Measurements from ENCODE around the gene ADAMTS12. TPM values are rescaled to one million over a fixed set of nuclear protein-coding genes. Genes with fewer than 3 reads are reported as not detected.

ADAMTS12 gene
- total RNA-seq, 1 experiment from 2014 or later, result 6.2 TPM

DNA sequence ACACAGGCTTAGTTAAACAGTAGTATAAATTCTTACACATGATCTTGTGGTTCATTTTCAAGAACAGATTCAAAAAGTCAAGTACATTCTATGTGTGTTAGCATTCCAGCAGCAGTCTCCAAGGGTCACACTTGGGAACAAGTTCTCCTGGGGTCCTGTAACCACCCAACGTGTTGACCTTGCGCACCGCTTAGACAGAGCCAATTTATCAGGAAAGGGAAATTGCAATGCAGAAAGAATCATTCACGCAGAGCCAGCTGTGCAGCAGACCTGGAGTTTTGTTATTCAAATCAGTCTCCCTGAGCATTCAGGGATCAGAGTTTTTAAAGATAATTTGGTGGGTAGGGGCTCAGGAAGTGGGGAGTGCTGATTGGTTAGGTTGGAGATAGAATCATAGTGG, 35.9 kb upstream of the ADAMTS12 start:
- no peaks in the 10 kb centered on the region for H3K79me2 ChIP-seq (ENCODE audit: insufficient read depth, low read length)
- H4K5ac ChIP-seq (ENCODE audit: insufficient read length, low read depth, low read length), result no peak overlapping the region

More for the DNA sequence above, 35.9 kb upstream of the ADAMTS12 start:
- Mint-ChIP-seq H3K4me3 (peak overlapping the region in 1 of 2 experiments; percentile 49; a peak in 2 of 5 replicates), H3K36me3 (ENCODE audit: insufficient read depth in 1 of 3, low read depth in 3 of 3) (no peaks in the 10 kb centered on the region; a peak in 1 of 7 replicates), H3K27ac (peak overlapping the region in 2 of 3 experiments; percentile 10 to 79; a peak in 4 of 7 replicates), H3K9me3 (no peaks in the 10 kb centered on the region), H3K4me1 (peaks cover 41% of the 10 kb centered on the region in 2 experiments), H3K27me3 (ENCODE audit: low read depth) (peaks cover 1% of the 10 kb centered on the region; the same call in 1 of the 2 replicates)
- no peak overlapping the region for H3K27ac ChIP-seq (ENCODE audit: insufficient read length, low read depth, low read length)
- H3K9me3 ChIP-seq (ENCODE audit: control insufficient read depth, low read depth, low read length), result no peaks in the 10 kb centered on the region
- H2BK120ac ChIP-seq (ENCODE audit: low read depth, low read length, poor library complexity, severe bottlenecking), result no peak overlapping the region
- H2AFZ ChIP-seq (ENCODE audit: low read length), result no peak overlapping the region
- no peak overlapping the region for H3K4me2 ChIP-seq (ENCODE audit: insufficient read depth, insufficient read length, low read length)
- H3K4me1 ChIP-seq (ENCODE audit: insufficient read depth, low read length), result peaks cover 7% of the 10 kb centered on the region; the same call in 1 of the 2 replicates
- H2BK12ac ChIP-seq (ENCODE audit: insufficient read length, low read depth, low read length), result no peak overlapping the region
- no peak overlapping the region for H2BK15ac ChIP-seq (ENCODE audit: low read depth, low read length)
- no peak overlapping the region for H3K18ac ChIP-seq (ENCODE audit: insufficient read length, low read depth, low read length)
- H3T11ph ChIP-seq (ENCODE audit: low read length), result no peak overlapping the region
- H3K23me2 ChIP-seq (ENCODE audit: insufficient read length, low read depth, low read length, poor library complexity, severe bottlenecking), result no peaks in the 10 kb centered on the region
- H3K14ac ChIP-seq (ENCODE audit: insufficient read depth, low read length), result no peak overlapping the region
- H3K9ac ChIP-seq (ENCODE audit: extremely low read depth, insufficient read length, low read length), result no peak overlapping the region
- H2BK20ac ChIP-seq (ENCODE audit: low read depth, low read length, poor library complexity, severe bottlenecking), result no peak overlapping the region
- H3K23ac ChIP-seq (ENCODE audit: insufficient read length, low read depth, low read length), result no peak overlapping the region
- no peaks in the 10 kb centered on the region for H4K20me1 ChIP-seq (ENCODE audit: control insufficient read depth, insufficient read depth, insufficient read length)
- no CpG with 5 or more reads among the region's 4 CpGs for WGBS (ENCODE audit: extremely low coverage, insufficient read length, low lambda C conversion rate)
- no peaks in the 10 kb centered on the region for H3K79me1 ChIP-seq (ENCODE audit: insufficient read depth, low read depth, low read length, poor library complexity, severe bottlenecking)
- no peak overlapping the region for H2BK5ac ChIP-seq (ENCODE audit: insufficient read length, low read length)
- no peak for DNase-seq
- H4K91ac ChIP-seq (ENCODE audit: insufficient read length, low read depth, low read length), result no peak overlapping the region
- TF ChIP-seq, protein P1, sequence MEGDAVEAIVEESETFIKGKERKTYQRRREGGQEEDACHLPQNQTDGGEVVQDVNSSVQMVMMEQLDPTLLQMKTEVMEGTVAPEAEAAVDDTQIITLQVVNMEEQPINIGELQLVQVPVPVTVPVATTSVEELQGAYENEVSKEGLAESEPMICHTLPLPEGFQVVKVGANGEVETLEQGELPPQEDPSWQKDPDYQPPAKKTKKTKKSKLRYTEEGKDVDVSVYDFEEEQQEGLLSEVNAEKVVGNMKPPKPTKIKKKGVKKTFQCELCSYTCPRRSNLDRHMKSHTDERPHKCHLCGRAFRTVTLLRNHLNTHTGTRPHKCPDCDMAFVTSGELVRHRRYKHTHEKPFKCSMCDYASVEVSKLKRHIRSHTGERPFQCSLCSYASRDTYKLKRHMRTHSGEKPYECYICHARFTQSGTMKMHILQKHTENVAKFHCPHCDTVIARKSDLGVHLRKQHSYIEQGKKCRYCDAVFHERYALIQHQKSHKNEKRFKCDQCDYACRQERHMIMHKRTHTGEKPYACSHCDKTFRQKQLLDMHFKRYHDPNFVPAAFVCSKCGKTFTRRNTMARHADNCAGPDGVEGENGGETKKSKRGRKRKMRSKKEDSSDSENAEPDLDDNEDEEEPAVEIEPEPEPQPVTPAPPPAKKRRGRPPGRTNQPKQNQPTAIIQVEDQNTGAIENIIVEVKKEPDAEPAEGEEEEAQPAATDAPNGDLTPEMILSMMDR (conservative IDR thresholded peaks at IDR 0.05), result no peak
- H3K27me3 ChIP-seq (ENCODE audit: insufficient read depth, low read length), result no peaks in the 10 kb centered on the region
- no peak overlapping the region for H3K4ac ChIP-seq (ENCODE audit: low read depth, low read length)
- no peak overlapping the region for H3K56ac ChIP-seq (ENCODE audit: insufficient read length, low read depth, low read length)
- no peak overlapping the region for H2AK5ac ChIP-seq (ENCODE audit: insufficient read length, low read length)
- no peak overlapping the region for H4K8ac ChIP-seq (replicated peaks; ENCODE audit: insufficient read length, low read depth, low read length)

All from H9 (cell line).